Keratinocyte (primary cell): ENCODE data around the gene CEP95.

Experiments used
- EZH2 ChIP-seq: IDR thresholded peaks from one replicate; pipeline ENCODE4 v1.6.1; 2012; ENCODE audit warnings: inconsistent platforms, mild to moderate bottlenecking, low read length, moderate library complexity
- TF ChIP-seq, protein P1 (sequence below), 3 experiments: IDR thresholded peaks in 1 of 3; conservative IDR thresholded peaks in 1 of 3; optimal IDR thresholded peaks in 1 of 3; 2 replicates in 2 of 3; 3 replicates in 1 of 3; pipeline versions ENCODE3 to v1.5.1; 2011; ENCODE audit warnings: low read length in 3 of 3, mild to moderate bottlenecking in 3 of 3, moderate library complexity in 2 of 3, control low read depth in 1 of 3, inconsistent platforms in 1 of 3; ENCODE audit not compliant: insufficient read depth in 2 of 3; ENCODE audit errors: extremely low read depth in 1 of 3

DNA sequence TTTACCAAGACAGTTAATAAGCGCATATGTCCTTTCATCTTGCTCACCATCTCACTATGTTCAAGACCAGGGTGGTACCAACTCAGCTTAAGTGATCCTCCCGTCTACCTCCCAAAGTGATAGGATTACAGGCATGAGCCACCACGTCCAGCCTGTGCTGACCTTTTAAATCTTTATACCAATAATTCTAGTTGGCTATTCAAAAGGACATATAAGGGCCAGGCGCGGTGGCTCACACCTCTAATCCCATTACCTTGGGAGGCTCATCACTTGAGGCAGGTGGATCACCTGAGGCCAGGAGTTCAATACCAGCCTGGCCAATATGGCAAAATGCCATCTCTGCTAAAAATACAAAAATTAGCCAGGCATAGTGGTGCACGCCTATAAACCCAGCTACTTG lies 2.4 kb downstream of the CEP95 start:
- TF ChIP-seq, protein P1, sequence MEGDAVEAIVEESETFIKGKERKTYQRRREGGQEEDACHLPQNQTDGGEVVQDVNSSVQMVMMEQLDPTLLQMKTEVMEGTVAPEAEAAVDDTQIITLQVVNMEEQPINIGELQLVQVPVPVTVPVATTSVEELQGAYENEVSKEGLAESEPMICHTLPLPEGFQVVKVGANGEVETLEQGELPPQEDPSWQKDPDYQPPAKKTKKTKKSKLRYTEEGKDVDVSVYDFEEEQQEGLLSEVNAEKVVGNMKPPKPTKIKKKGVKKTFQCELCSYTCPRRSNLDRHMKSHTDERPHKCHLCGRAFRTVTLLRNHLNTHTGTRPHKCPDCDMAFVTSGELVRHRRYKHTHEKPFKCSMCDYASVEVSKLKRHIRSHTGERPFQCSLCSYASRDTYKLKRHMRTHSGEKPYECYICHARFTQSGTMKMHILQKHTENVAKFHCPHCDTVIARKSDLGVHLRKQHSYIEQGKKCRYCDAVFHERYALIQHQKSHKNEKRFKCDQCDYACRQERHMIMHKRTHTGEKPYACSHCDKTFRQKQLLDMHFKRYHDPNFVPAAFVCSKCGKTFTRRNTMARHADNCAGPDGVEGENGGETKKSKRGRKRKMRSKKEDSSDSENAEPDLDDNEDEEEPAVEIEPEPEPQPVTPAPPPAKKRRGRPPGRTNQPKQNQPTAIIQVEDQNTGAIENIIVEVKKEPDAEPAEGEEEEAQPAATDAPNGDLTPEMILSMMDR (optimal IDR thresholded peaks at IDR 0.05 in 1 of 3, IDR thresholded peaks at IDR 0.05 in 1 of 3, conservative IDR thresholded peaks at IDR 0.05 in 1 of 3; ENCODE audit: extremely low read depth in 1 of 3, insufficient read depth in 2 of 3, low read length in 3 of 3), result no peak
- no peak for TF ChIP-seq EZH2
